Skeletal muscle cell (primary cell): ENCODE measurements around the gene TBC1D25.
"Not testable (repeated sequence)": the region's sequence is repeated elsewhere in the genome, so short reads cannot be mapped to it uniquely, and the experiment has no call there.

Source experiments
- DNase-seq: peaks from one replicate; pipeline ENCODE4 v3.0.0-alpha.2; 2010; ENCODE audit warnings: low read depth
- H3K4me3 ChIP-seq: 2 replicates; pipeline ENCODE4 v1.5.1; 2011; ENCODE audit warnings: low read depth, mild to moderate bottlenecking, control low read depth, low read length, moderate library complexity

TBC1D25 gene

DNA sequence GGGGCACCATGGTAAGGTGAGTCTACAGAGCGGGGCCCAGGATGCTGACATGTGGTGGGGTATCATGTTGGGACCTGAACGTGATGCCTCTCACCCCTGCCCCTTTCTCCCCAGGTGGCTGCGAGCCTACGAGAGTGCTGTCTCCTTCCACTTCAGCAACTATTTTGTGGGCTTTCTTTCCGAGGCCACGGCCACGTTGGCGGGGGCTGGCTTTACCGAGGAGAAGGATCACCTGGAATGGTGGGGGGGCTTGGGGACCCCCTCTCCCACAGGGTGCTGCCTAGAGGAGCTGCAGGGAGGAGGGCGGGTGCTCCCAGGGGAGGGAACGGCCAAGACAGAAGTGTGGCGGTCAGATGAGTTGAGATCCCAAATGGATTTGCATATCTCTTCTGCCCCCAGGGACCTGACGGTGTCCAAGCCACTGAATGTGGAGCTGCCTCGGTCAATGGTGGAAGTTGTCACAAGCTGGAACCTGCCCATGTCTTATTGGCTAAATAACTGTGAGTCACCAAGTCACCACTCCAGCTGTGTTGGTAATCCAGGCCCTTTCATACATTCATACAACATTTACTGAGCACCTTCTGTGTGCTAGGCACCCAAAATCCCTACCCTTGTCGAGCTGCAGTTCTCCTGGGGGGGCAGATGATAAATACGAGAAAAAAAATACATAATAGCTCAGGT lies 25.2 kb upstream of the TBC1D25 start:
- H3K4me3 ChIP-seq, result no peak overlapping the region
- no peak for DNase-seq

DNA sequence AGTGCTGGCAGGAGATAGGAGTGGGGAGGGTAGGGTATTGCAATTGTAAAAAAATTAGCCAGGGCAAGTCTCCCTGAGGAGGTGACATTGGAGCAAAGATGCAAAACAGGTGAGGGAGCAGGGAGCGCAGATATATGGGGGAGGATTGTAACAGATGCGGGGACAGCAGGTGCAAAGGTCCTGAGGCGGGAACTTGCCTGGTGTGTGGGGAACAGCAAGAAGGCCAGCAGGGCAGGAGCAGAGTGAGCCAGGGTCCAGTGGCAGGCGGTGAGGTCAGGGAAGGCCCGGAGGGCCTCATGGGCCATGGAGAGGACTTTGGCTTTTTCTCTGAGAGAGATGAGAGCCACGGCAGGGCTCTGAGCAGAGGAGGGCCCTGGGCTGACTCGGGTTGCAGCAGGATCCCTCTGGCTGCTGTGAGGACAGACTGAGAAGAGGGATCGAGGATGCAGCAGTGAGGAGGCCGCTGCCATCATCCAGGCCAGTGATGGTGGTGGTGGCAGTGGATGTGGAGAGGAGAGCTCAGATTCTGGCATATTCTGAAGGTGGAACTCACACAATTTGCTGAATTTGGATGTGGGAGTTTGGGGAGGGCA lies 24.6 kb upstream of the TBC1D25 start:
- DNase-seq, result no peak
- H3K4me3 ChIP-seq, result no peak overlapping the region

DNA sequence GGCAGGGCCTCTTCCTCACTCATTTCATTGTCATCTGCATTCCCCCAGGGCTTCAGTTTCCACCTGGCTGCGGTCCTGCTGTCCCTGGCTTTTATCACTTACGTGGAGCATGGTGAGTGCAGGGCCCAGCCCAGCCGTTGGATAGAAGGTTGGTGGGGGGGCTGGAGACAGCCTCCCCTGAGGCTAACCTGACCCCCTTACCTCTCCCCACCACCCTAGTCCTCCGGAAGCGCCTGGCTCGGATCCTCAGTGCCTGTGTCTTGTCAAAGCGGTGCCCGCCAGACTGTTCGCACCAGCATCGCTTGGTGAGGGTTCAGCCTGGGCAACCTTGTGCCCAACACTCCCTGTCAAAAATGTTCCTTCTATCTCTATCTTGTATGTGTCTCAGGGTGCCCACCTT lies 23.7 kb upstream of the TBC1D25 start:
- H3K4me3 ChIP-seq, result no peak overlapping the region
- DNase-seq, result no peak

DNA sequence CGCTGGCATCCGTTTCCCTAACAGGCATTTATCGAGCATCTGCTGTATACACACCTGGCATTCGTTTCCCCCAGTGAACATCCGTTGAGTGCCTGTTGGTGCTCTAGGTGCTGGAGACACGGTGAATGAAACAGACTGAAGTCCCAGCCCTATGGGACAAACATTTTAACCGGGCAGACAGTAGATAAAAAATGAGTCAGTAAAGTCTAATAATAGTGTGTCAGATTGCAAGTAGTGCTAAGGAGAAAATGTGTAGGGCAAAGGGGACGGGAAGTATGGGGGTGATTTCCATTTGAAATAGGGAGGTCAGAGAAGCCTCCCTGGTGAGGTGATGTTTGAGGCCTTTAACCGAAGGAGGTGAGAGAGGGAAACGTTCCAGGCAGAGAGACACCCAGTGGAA lies 23.2 kb upstream of the TBC1D25 start:
- no peak for DNase-seq

GRCh38 chrX:48516987-48517386 lies 22.5 kb upstream of the TBC1D25 start:
- H3K4me3 ChIP-seq, result no peak overlapping the region
- no peak for DNase-seq

More for the DNA sequence above, 23.2 kb upstream of the TBC1D25 start:
- no peak overlapping the region for H3K4me3 ChIP-seq

DNA sequence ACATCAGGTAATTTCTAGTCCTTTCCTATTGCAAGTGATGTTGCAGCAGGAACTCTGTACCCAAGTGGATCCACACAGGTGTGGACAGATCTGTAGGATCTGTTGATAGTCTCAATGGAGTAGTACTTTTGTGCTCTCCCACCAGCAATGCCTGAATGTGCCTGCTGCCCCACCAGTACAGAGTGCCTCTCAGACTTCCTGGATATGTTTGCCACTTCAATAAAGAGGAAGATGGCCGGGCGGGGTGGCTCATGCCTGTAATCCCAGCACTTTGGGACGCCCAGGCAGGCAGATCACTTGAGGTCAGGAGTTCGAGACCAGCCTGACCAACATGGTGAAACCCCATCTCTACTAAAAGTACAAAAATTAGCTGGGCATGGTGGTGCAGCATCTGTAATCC lies 20.0 kb upstream of the TBC1D25 start:
- H3K4me3 ChIP-seq, DNase-seq: not testable (repeated sequence)

DNA sequence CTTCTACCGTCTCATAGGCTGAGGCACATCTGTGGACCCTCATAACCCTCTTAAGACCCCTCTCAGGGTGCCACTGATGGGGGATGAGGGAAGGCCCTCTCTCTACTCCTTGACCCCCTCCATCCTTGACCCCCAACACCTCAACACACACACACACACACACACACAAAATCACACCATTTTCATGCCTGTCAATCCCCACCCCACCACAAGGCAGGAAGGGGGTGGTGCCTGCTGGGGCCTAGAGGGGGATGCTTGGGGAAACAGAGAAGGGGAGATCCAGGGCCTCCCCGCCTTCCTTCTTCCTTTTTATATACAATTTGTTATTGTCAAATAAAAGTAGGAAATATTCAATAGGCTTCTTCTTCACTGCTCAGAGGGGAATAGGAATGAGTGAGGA lies 19.1 kb upstream of the TBC1D25 start:
- H3K4me3 ChIP-seq, result no peak overlapping the region
- no peak for DNase-seq

- DNase-seq, result no peak
- peak overlapping the region; percentile 63 for H3K4me3 ChIP-seq
These were observed 18.6 kb upstream of the TBC1D25 start for GRCh38 chrX:48520976-48521352.

- H3K4me3 ChIP-seq, result peak within 1 kb of the TSS; percentile 63
- DNase-seq, result no peak
These were observed 17.9 kb upstream of the TBC1D25 start, which contains the start of gene EBP for GRCh38 chrX:48521353-48522243. TSS of gene EBP (plus strand) at chrX:48521808. CDS start at chrX:48523772, 1,964 bp downstream.

GRCh38 chrX:48522291-48522690 lies 17.2 kb upstream of the TBC1D25 start:
- H3K4me3 ChIP-seq, result peak overlapping the region; percentile 63
- DNase-seq, result no peak

DNA sequence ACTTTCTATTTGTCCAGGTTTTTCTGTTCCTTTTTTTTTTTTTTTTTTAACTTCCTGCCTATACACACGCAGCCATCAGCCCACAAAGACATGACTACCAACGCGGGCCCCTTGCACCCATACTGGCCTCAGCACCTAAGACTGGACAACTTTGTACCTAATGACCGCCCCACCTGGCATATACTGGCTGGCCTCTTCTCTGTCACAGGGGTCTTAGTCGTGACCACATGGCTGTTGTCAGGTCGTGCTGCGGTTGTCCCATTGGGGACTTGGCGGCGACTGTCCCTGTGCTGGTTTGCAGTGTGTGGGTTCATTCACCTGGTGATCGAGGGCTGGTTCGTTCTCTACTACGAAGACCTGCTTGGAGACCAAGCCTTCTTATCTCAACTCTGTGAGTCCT lies 15.8 kb upstream of the TBC1D25 start:
- DNase-seq, result no peak

GRCh38 chrX:48525853-48526252 lies 13.7 kb upstream of the TBC1D25 start:
- not testable (repeated sequence) for H3K4me3 ChIP-seq, DNase-seq

More for the DNA sequence above, 15.8 kb upstream of the TBC1D25 start:
- H3K4me3 ChIP-seq, result no peak overlapping the region

- no peak for DNase-seq
- H3K4me3 ChIP-seq, result no peak overlapping the region
These were observed 8.8 kb upstream of the TBC1D25 start for GRCh38 chrX:48530736-48531135.

- no peak overlapping the region for H3K4me3 ChIP-seq
- DNase-seq, result no peak
These were observed 8.1 kb upstream of the TBC1D25 start for GRCh38 chrX:48531358-48531959.

DNA sequence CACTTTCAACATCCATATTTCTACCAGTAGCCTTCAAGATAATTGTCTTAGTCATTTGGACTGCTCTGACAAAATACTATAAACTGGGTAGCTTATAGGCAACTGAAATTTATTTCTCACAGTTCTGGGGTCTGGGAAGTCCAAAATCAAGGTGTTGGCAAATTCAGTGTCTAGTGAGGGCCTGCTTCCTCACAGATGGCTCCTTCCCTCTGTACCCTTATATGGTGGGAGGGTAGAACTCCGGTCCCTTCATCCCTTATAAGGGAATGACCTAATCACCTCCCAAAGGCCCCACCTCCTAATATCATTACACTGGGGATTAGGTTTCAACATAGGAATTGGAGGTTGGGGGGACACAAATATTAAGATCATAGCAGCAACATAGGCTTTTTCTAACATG lies 7.4 kb upstream of the TBC1D25 start:
- no peak overlapping the region for H3K4me3 ChIP-seq
- DNase-seq, result no peak

GRCh38 chrX:48533165-48533564 lies 6.3 kb upstream of the TBC1D25 start:
- DNase-seq, result no peak
- H3K4me3 ChIP-seq, result no peak overlapping the region

DNA sequence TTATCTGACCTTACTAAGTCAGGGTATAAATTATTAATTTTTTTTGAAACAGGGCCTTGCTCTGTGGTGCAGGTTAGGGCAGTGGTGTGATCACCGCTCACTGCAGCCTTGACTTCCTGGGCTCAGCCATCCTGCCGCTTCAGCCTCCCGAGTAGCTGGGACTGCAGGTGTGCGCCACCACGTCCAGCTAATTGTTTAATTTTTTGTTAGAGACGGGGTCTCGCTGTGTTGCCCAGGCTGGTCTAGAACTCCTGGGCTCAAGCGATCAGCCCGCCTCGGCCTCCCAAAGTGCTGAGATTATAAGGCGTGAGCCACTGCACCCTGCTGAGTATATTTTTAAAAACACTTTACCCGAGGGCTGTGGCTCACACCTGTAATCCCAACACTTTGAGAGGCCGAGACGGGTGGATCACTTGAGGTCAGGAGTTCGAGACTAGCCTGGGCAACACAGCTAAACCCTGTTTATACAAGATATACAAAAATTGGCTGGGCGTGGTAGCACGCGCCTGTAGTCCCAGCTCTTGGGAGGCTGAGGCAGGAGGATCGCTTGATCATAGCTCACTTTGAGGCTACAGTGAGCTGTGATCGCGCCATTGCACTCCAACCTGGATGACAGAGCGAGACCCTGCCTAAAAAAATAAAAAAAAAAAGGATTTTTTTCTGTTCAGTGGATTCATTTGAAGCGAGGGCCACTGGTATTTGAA lies 721 bp upstream of the TBC1D25 start:
- DNase-seq, result no peak
- peak overlapping the region; percentile 71 for H3K4me3 ChIP-seq

DNA sequence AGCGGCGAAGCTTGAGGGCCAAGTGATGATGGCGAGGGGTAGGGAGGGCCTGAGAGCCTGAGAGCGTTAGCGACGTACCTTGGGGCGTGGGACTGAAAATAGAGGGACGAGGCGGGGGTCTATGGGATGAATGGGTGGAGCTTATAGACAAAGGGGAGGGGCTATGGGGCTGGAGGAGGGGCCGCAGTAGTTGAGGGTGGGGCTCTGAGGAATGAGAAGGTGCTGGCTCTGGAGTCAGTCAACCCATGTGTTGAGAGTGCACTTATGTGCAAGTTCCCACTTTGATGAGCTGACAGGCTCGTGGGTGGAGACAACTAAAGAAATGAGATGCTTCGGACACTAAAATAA lies 488 bp downstream of the TBC1D25 start:
- H3K4me3 ChIP-seq, result peak overlapping the region; percentile 71
- DNase-seq, result no peak

DNA sequence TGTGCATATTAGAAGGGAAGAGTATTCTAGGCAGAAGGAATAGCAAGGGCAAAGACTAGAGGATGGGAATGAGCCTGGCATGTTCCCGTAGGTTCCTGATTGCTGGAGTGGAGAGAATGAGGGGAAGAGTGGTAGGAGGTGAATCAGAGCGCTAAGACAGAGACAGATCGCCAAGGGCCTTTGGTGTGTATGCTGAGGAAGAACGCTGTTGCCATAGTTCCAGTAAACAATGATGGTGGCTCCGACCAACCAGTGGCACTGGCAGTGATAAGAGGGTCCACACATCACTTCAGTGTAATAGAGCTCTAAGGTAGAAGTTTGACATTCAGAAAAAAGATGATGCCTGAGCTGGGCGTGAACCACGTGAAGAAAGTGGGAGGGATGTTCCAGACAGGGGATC lies 966 bp downstream of the TBC1D25 start:
- peak overlapping the region; percentile 71 for H3K4me3 ChIP-seq
- DNase-seq, result no peak
